Endodermal cell (in vitro differentiated cells): ENCODE results near the gene IL22RA2. TPM values are rescaled to one million over a fixed set of nuclear protein-coding genes. Genes with fewer than 3 reads are reported as not detected.

Experiments
- DNase-seq: peaks from one replicate; pipeline ENCODE4 v3.0.0-alpha.2; 2017
- H3K27ac ChIP-seq: 2 replicates; pipeline ENCODE4 v1.5.1; 2013; ENCODE audit warnings: mild to moderate bottlenecking, low read depth, low read length, moderate library complexity
- H3K27me3 ChIP-seq: 2 replicates; pipeline ENCODE4 v1.6.1; 2013; ENCODE audit warnings: mild to moderate bottlenecking, low read length, moderate library complexity; ENCODE audit not compliant: insufficient read depth, control insufficient read depth, poor library complexity, severe bottlenecking
- H3K36me3 ChIP-seq: 2 replicates; pipeline ENCODE4 v1.7.0; 2013; ENCODE audit warnings: mild to moderate bottlenecking, low read length, moderate library complexity; ENCODE audit not compliant: control insufficient read depth, insufficient read depth
- H3K4me1 ChIP-seq: one replicate; pipeline ENCODE4 v1.7.0; 2013; ENCODE audit warnings: low read length; ENCODE audit not compliant: control insufficient read depth, insufficient read depth
- H3K4me3 ChIP-seq: 2 replicates; pipeline ENCODE4 v1.5.1; 2013; ENCODE audit warnings: mild to moderate bottlenecking, low read length, moderate library complexity
- H3K9ac ChIP-seq: 2 replicates; pipeline ENCODE4 v1.6.1; 2013; ENCODE audit warnings: mild to moderate bottlenecking, low read length, moderate library complexity; ENCODE audit not compliant: poor library complexity, severe bottlenecking; ENCODE audit errors: extremely low read depth
- H3K9me3 ChIP-seq: 2 replicates; pipeline ENCODE4 v1.6.1; 2013; ENCODE audit warnings: mild to moderate bottlenecking, low read length, moderate library complexity; ENCODE audit not compliant: control insufficient read depth
- H3K27ac Mint-ChIP-seq: 2 replicates; pipeline ENCODE4 v1.8.0; 2020; ENCODE audit warnings: mixed read lengths
- H3K27me3 Mint-ChIP-seq: 2 replicates; pipeline ENCODE4 v1.8.0; 2021; ENCODE audit warnings: mild to moderate bottlenecking, mixed read lengths; ENCODE audit not compliant: insufficient read depth
- H3K36me3 Mint-ChIP-seq: 2 replicates; pipeline ENCODE4 v1.8.0; 2020; ENCODE audit warnings: low read depth, mixed read lengths
- H3K4me1 Mint-ChIP-seq: 2 replicates; pipeline ENCODE4 v1.8.0; 2020; ENCODE audit warnings: mixed read lengths
- H3K4me3 Mint-ChIP-seq: 2 replicates; pipeline ENCODE4 v1.8.0; 2020; ENCODE audit warnings: mild to moderate bottlenecking, moderate library complexity, mixed read lengths
- H3K9me3 Mint-ChIP-seq: 2 replicates; pipeline ENCODE4 v1.8.0; 2020; ENCODE audit warnings: mild to moderate bottlenecking, mixed read lengths
- CTCF ChIP-seq: fragments of 200-600 bp; sonication (generic); conservative IDR thresholded peaks from 2 replicates; pipeline ENCODE4 v1.5.0; 2021; ENCODE audit warnings: antibody characterized with exemption, mild to moderate bottlenecking
- WGBS, 2 experiments: methylation state at CpG; one replicate each; pipeline versions ENCODE4 v1.1.5 to v1.1.7; 2013; ENCODE audit warnings: missing lambda C conversion rate in 2 of 2, mixed read lengths in 1 of 2; ENCODE audit not compliant: insufficient coverage in 1 of 2, insufficient read length in 1 of 2; 5-methylcytosine and 5-hydroxymethylcytosine counted together
- total RNA-seq, 2 donors: library from RNA; stranded (reverse); fragmentation: NEBNext Ultra II Directional in 1 of 2; extraction: Animal tissue kit (Norgen Biotek cat#: 25700) in 1 of 2; gene quantifications; 2 replicates in 1 of 2; 3 replicates in 1 of 2; pipeline ENCODE4 v1.2.1, GENCODE V29; 2021

Gene IL22RA2
- total RNA-seq, 2 donors from 2014 or later = not detected

- Mint-ChIP-seq H3K9me3 (peaks cover 63% of the 10 kb centered on the region), H3K4me1 (no peaks in the 10 kb centered on the region), H3K27me3 (no peaks in the 10 kb centered on the region), H3K4me3 (no peak overlapping the region), H3K36me3 (peaks cover 2% of the 10 kb centered on the region), H3K27ac (no peak overlapping the region)
- Histone ChIP-seq H3K27ac (no peak overlapping the region), H3K27me3 (no peaks in the 10 kb centered on the region), H3K36me3 (no peaks in the 10 kb centered on the region), H3K9ac (no peak overlapping the region), H3K4me1 (no peaks in the 10 kb centered on the region), H3K4me3 (no peak overlapping the region), H3K9me3 (peaks cover 47% of the 10 kb centered on the region)
- TF ChIP-seq CTCF = no peak
- 83 to 87% methylated on average over 3 to 5 of the region's 5 CpGs for WGBS, 2 experiments
- no peak for DNase-seq
Observed at GRCh38 chr6:137190583-137191094, 17.2 kb upstream of the IL22RA2 start.

- Mint-ChIP-seq H3K4me3 (no peak overlapping the region), H3K9me3 (peaks cover 80% of the 10 kb centered on the region), H3K27me3 (no peaks in the 10 kb centered on the region), H3K4me1 (no peaks in the 10 kb centered on the region), H3K27ac (no peak overlapping the region), H3K36me3 (peaks cover 7% of the 10 kb centered on the region)
- Histone ChIP-seq H3K4me1 (no peaks in the 10 kb centered on the region), H3K4me3 (no peak overlapping the region), H3K36me3 (no peaks in the 10 kb centered on the region), H3K9me3 (peaks cover 65% of the 10 kb centered on the region), H3K27ac (no peak overlapping the region), H3K9ac (no peak overlapping the region), H3K27me3 (no peaks in the 10 kb centered on the region)
- no peak for TF ChIP-seq CTCF
- DNase-seq = no peak
- WGBS, 2 experiments = 88 to 94% methylated on average over 2 to 4 of the region's 5 CpGs
Observed at GRCh38 chr6:137188855-137189254, 15.4 kb upstream of the IL22RA2 start.

DNA sequence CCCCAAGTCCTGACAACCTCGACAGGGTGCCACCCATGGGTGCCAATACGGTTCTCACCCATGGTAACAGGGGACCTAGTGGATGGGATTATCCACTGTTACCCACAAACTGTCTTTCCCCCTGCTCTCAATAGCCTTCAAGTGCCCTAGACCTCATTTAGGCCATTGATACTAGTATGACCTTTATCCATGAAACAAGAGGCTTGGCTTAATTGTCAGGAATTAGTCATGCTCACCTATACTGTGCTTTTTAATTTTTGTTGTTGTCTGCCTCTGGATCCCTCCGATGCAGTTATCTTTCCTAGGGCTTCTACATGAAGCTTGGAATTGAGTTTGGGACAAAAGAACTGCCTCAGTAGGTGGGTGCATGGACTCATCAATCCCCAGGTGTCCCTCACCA lies 11.8 kb upstream of the IL22RA2 start:
- 90 to 96% methylated on average over 3 of the region's 3 CpGs for WGBS, 2 experiments
- Histone ChIP-seq H3K27ac (no peak overlapping the region), H3K4me1 (no peaks in the 10 kb centered on the region), H3K9ac (no peak overlapping the region), H3K9me3 (peaks cover 90% of the 10 kb centered on the region), H3K36me3 (no peaks in the 10 kb centered on the region), H3K27me3 (no peaks in the 10 kb centered on the region), H3K4me3 (no peak overlapping the region)
- Mint-ChIP-seq H3K9me3 (peaks cover 90% of the 10 kb centered on the region), H3K4me1 (no peaks in the 10 kb centered on the region), H3K4me3 (no peak overlapping the region), H3K36me3 (peaks cover 8% of the 10 kb centered on the region), H3K27ac (no peak overlapping the region), H3K27me3 (no peaks in the 10 kb centered on the region)
- no peak for DNase-seq
- TF ChIP-seq CTCF = no peak
